ENCODE results near the gene ARPC1B.

- TF ChIP-seq CTCF (conservative IDR thresholded peaks at IDR 0.05; ENCODE audit: low read depth, low read length) (no peak), EZH2 (IDR thresholded peaks at IDR 0.05; ENCODE audit: low read length, unreplicated experiment) (no peak)
Measured at GRCh38 chr7:99393355-99394187, 19.0 kb downstream of the ARPC1B start.
